A673 (cell line): ENCODE measurements around the gene ATP8A1. TPM values are rescaled to one million over a fixed set of nuclear protein-coding genes. Genes with fewer than 3 reads are reported as not detected.

Source experiments
- BruUV-seq: library from RNA; stranded (reverse); fragments of 400-500 nt; replicated peaks from 2 replicates; lab custom pipeline; 2021; lab: Mats Ljungman, UMichigan
- CTCF ChIA-PET: fragments of 300-600 bp; sonication (Branson Sonifier 250); formaldehyde crosslinking; loops from one replicate; lab custom pipeline; 2022; ENCODE audit warnings: antibody characterized with exemption; lab: Charles Lee
- POLR2A ChIA-PET: fragments of 300-600 bp; sonication (Branson Sonifier 250); formaldehyde crosslinking; loops from one replicate; lab custom pipeline; 2022; ENCODE audit warnings: antibody characterized with exemption; ENCODE audit not compliant: low non-redundant PET; lab: Charles Lee
- DNase-seq: peaks from one replicate; pipeline ENCODE4 v3.0.0-alpha.2; 2015; ENCODE audit warnings: low spot score
- H3K27ac ChIP-seq: fragments of 200-600 bp; sonication (generic); 2 replicates; pipeline ENCODE4 v1.5.1; 2016; ENCODE audit warnings: mixed run types, low read depth, mild to moderate bottlenecking, mixed read lengths, antibody characterized with exemption, low read length; ENCODE audit not compliant: poor library complexity, severe bottlenecking
- H3K27me3 ChIP-seq: fragments of 200-600 bp; sonication (generic); replicated peaks from 2 replicates; pipeline ENCODE4 v1.6.1; 2017; ENCODE audit warnings: mixed run types, low read depth, mild to moderate bottlenecking, mixed read lengths, antibody characterized with exemption, low read length; ENCODE audit not compliant: insufficient read depth, poor library complexity
- H3K36me3 ChIP-seq: fragments of 200-600 bp; sonication (generic); 2 replicates; pipeline ENCODE4 v1.6.1; 2016; ENCODE audit warnings: mixed run types, mild to moderate bottlenecking, mixed read lengths, antibody characterized with exemption, low read length; ENCODE audit not compliant: insufficient read depth, poor library complexity, severe bottlenecking
- H3K4me1 ChIP-seq: fragments of 200-600 bp; sonication (generic); 2 replicates; pipeline ENCODE4 v1.6.1; 2017; ENCODE audit warnings: mixed run types, mild to moderate bottlenecking, mixed read lengths, antibody characterized with exemption, low read length; ENCODE audit not compliant: insufficient read depth, poor library complexity, severe bottlenecking
- H3K4me3 ChIP-seq: fragments of 200-600 bp; sonication (generic); 2 replicates; pipeline ENCODE4 v1.5.1; 2016; ENCODE audit warnings: low read depth, mixed run types, mild to moderate bottlenecking, mixed read lengths, low read length; ENCODE audit not compliant: poor library complexity, severe bottlenecking
- H3K9me3 ChIP-seq: fragments of 200-600 bp; sonication (generic); 2 replicates; pipeline ENCODE4 v1.6.1; 2016; ENCODE audit warnings: mixed run types, low read depth, mild to moderate bottlenecking, mixed read lengths, antibody characterized with exemption, low read length; ENCODE audit not compliant: poor library complexity, severe bottlenecking
- CTCF ChIP-seq: fragments of 300-800, 200-600 bp; sonication (generic); conservative IDR thresholded peaks from 2 replicates; pipeline ENCODE4 v1.5.1; 2017; ENCODE audit warnings: low read depth, mild to moderate bottlenecking, antibody characterized with exemption, low read length, moderate library complexity, mixed read lengths
- EZH2 ChIP-seq: fragments of 200-600 bp; sonication (generic); IDR thresholded peaks from 2 replicates; pipeline ENCODE4 v1.6.1; 2017; ENCODE audit warnings: borderline replicate concordance, low read depth, mild to moderate bottlenecking, mixed read lengths, antibody characterized with exemption, low read length; ENCODE audit not compliant: poor library complexity, severe bottlenecking
- intact Hi-C: fragments of 100-400 bp; cut with micrococcal nuclease; formaldehyde crosslinking; loops from one replicate; pipeline ENCODE4 v1.10.0; 2022; ENCODE audit not compliant: unreplicated experiment
- total RNA-seq: library from RNA; stranded (reverse); gene quantifications from 2 replicates; pipeline ENCODE4 v1.2.3, GENCODE V29; 2021

The ATP8A1 gene
- total RNA-seq, 1 experiment from 2014 or later, result 0.28 TPM

DNA sequence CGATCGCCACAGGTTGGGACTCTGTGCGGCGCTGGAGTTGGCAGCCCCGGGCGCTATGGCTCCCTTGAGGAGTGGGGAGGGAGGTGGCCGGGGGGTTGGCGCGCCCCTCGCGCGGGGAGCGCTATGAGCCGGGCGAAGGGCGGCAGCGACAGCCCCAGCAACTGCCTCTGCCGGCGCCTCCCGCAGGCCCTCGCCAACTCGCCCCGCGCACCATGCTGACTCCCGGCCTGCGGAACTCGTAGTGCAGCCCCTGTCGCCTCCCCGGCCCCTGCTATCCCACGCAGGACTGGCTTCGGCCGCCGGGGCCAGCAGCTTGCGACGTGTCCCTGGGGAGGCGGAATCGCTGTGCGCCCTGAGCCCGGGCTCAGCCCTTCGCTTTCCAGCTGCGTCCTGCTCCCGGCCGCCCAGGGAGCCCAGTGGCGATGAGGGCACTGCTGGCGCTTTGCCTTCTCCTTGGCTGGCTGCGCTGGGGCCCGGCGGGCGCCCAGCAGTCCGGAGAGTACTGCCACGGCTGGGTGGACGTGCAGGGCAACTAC, 259.2 kb downstream of the ATP8A1 start:
- DNase-seq, result peak; percentile 11
- H3K27me3 ChIP-seq, result peaks cover 75% of the 10 kb centered on the region
- no peak overlapping the region for H3K27ac ChIP-seq
- intact Hi-C loops, result no loop called here
- peak overlapping the region; percentile 44 for H3K4me3 ChIP-seq
- BruUV-seq, result no TSS peak
- H3K9me3 ChIP-seq, result no peaks in the 10 kb centered on the region
- CTCF ChIA-PET, result no interaction called here
- no peaks in the 10 kb centered on the region for H3K4me1 ChIP-seq
- H3K36me3 ChIP-seq, result no peaks in the 10 kb centered on the region
- POLR2A ChIA-PET, result no interaction called here
- peak; percentile 81 for TF ChIP-seq EZH2
- TF ChIP-seq CTCF, result no peak

- BruUV-seq, result no TSS peak
- POLR2A ChIA-PET, result no interaction called here
- H3K27ac ChIP-seq, result no peak within 1 kb of the TSS
Measured at GRCh38 chr4:42396752-42397634, 259.9 kb downstream of the ATP8A1 start, which contains the start of gene SHISA3. Gene SHISA3 (plus strand): TSS chr4:42397488. CDS start chr4:42398057, 569 bp downstream.

DNA sequence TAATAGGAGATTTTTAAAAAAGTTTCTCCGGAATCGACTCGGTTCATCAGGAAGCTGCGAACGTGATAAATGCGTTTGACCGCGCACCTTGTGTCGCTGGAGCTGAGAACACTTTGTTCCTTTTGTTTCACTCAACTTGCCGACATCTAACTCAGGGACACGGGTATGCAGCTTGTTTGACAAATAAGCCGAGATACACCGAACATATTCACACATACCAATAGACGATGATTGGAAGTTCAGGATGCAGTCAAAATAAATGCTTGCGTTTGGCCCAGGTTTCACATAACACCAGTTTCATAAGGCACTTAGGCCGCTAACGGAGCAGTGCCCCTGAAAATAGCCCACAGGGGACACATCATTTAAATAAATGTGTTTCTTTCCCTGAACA, 260.5 kb downstream of the ATP8A1 start:
- CTCF ChIA-PET, result no interaction called here

More at GRCh38 chr4:42396752-42397634, 259.9 kb downstream of the ATP8A1 start, which contains the start of gene SHISA3:
- no peaks in the 10 kb centered on the region for H3K9me3 ChIP-seq
- no peaks in the 10 kb centered on the region for H3K36me3 ChIP-seq
- H3K4me3 ChIP-seq, result peak within 1 kb of the TSS; percentile 44
- peaks cover 68% of the 10 kb centered on the region for H3K27me3 ChIP-seq
- intact Hi-C loops, result no loop called here
- no peaks in the 10 kb centered on the region for H3K4me1 ChIP-seq
- CTCF ChIA-PET, result no interaction called here
- TF ChIP-seq CTCF (no peak), EZH2 (no peak)
- DNase-seq, result peak; percentile 18

More for the DNA sequence above, 260.5 kb downstream of the ATP8A1 start:
- Histone ChIP-seq H3K27ac (no peak overlapping the region), H3K36me3 (no peaks in the 10 kb centered on the region), H3K4me1 (peaks cover 4% of the 10 kb centered on the region), H3K9me3 (no peaks in the 10 kb centered on the region), H3K27me3 (peaks cover 63% of the 10 kb centered on the region), H3K4me3 (no peak overlapping the region)
- intact Hi-C loops, result no loop called here
- no TSS peak for BruUV-seq
- no peak for DNase-seq
- TF ChIP-seq CTCF (no peak), EZH2 (no peak)
- POLR2A ChIA-PET, result no interaction called here
